Natural killer cell (primary cell): ENCODE results near the gene LAP3. TPM values are rescaled to one million over a fixed set of nuclear protein-coding genes. Genes with fewer than 3 reads are reported as not detected.

Experiments
- ATAC-seq, 3 donors: fragments of 150-1000 bp in 2 of 3; fragments of 200-7000 bp in 1 of 3; cut with Tn5 transposase; 1 replicate in 1 of 3; 2 replicates in 2 of 3; pipeline ENCODE4 v1.10.0; 2021; ENCODE audit warnings: mild to moderate bottlenecking in 2 of 3, moderate library complexity in 2 of 3
- DNase-seq, 2 donors: peaks; one replicate each; pipeline versions ENCODE4 v3.0.0 to v3.0.0-alpha.2; 2013 to 2021; ENCODE audit warnings: mixed read lengths in 1 of 2
- H3K27ac ChIP-seq: one replicate; pipeline ENCODE4 v1.5.1; 2013; ENCODE audit warnings: mild to moderate bottlenecking, low read length
- H3K27me3 ChIP-seq: one replicate; pipeline ENCODE4 v1.6.1; 2013; ENCODE audit warnings: low read length; ENCODE audit not compliant: control insufficient read depth, insufficient read depth
- H3K36me3 ChIP-seq: one replicate; pipeline ENCODE4 v1.6.1; 2013; ENCODE audit warnings: low read length; ENCODE audit not compliant: control insufficient read depth, insufficient read depth
- H3K4me1 ChIP-seq: one replicate; pipeline ENCODE4 v1.6.1; 2013; ENCODE audit warnings: low read length; ENCODE audit not compliant: control insufficient read depth, insufficient read depth
- H3K4me3 ChIP-seq: one replicate; pipeline ENCODE4 v1.5.1; 2013; ENCODE audit warnings: low read length
- H3K9me3 ChIP-seq: one replicate; pipeline ENCODE4 v1.6.1; 2013; ENCODE audit warnings: low read length; ENCODE audit not compliant: control insufficient read depth, insufficient read depth
- H3K27ac Mint-ChIP-seq, 2 donors: one replicate each; pipeline ENCODE4 v1.8.0; 2022; ENCODE audit warnings: mild to moderate bottlenecking in 2 of 2, mixed read lengths in 2 of 2, moderate library complexity in 1 of 2
- H3K27me3 Mint-ChIP-seq, 2 donors: one replicate each; pipeline ENCODE4 v1.8.0; 2022; ENCODE audit warnings: low read depth in 2 of 2, mixed read lengths in 2 of 2
- H3K36me3 Mint-ChIP-seq: one replicate; pipeline ENCODE4 v1.8.0; 2022; ENCODE audit warnings: mixed read lengths
- H3K4me1 Mint-ChIP-seq, 2 donors: one replicate each; pipeline ENCODE4 v1.8.0; 2022; ENCODE audit warnings: mixed read lengths in 2 of 2
- H3K4me3 Mint-ChIP-seq: one replicate; pipeline ENCODE4 v1.8.0; 2022; ENCODE audit warnings: mild to moderate bottlenecking, moderate library complexity, mixed read lengths
- H3K9me3 Mint-ChIP-seq, 2 donors: one replicate each; pipeline ENCODE4 v1.8.0; 2022; ENCODE audit warnings: mixed read lengths in 2 of 2
- WGBS: methylation state at CpG from one replicate; pipeline ENCODE4 v1.1.7; 2013; ENCODE audit warnings: missing lambda C conversion rate; ENCODE audit not compliant: insufficient coverage; 5-methylcytosine and 5-hydroxymethylcytosine counted together
- intact Hi-C: fragments of 100-400 bp; cut with micrococcal nuclease; formaldehyde crosslinking; loops from one replicate; pipeline ENCODE4 v1.14.2; 2022
- total RNA-seq, 4 donors: library from RNA; stranded (reverse); fragments of 120-200 nt in 1 of 4; gene quantifications; one replicate each; pipeline versions ENCODE4 v1.2.3 to v1.2.4, GENCODE V29; 2013 to 2022
- TF ChIP-seq, protein P1 (sequence below): fragments of 200-600 bp; IDR thresholded peaks from one replicate; pipeline ENCODE4 v1.8.0; 2022; ENCODE audit warnings: antibody characterized with exemption

The LAP3 gene
- total RNA-seq, 3 donors from 2014 or later (not counting 1 experiment from before 2014, with no cell fraction given): 68.2 to 76.1 (median 71.6) TPM

DNA sequence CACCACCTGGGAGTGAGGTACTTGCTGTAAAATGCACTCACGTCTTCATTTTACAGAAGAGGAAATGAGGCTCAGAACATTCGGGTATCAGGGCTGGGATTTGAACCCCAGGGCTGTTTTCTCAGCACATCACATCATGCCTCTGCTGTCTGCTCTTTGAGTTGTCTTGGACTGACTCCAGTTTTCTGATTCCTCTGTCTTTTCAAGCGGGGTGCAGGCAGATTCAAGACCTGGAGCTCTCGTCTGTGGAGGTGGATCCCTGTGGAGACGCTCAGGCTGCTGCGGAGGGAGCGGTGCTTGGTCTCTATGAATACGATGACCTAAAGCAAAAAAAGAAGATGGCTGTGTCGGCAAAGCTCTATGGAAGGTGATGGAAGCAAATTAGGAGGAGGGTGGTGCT lies 6.3 kb downstream of the LAP3 start:
- Mint-ChIP-seq H3K9me3 (no peaks in the 10 kb centered on the region), H3K4me3 (no peak overlapping the region), H3K27ac (peak overlapping the region in 1 of 2 donors; percentile 34), H3K36me3 (peaks cover 21% of the 10 kb centered on the region), H3K27me3 (no peaks in the 10 kb centered on the region), H3K4me1 (peaks cover 9 to 14% of the 10 kb centered on the region in 2 donors)
- 96% methylated on average over 9 of the region's 9 CpGs for WGBS
- ATAC-seq (no peak), DNase-seq (no peak)
- Histone ChIP-seq H3K27me3 (no peaks in the 10 kb centered on the region), H3K4me1 (peaks cover 5% of the 10 kb centered on the region), H3K4me3 (no peak overlapping the region), H3K27ac (no peak overlapping the region), H3K36me3 (peaks cover 73% of the 10 kb centered on the region), H3K9me3 (no peaks in the 10 kb centered on the region)
- TF ChIP-seq, protein P1, sequence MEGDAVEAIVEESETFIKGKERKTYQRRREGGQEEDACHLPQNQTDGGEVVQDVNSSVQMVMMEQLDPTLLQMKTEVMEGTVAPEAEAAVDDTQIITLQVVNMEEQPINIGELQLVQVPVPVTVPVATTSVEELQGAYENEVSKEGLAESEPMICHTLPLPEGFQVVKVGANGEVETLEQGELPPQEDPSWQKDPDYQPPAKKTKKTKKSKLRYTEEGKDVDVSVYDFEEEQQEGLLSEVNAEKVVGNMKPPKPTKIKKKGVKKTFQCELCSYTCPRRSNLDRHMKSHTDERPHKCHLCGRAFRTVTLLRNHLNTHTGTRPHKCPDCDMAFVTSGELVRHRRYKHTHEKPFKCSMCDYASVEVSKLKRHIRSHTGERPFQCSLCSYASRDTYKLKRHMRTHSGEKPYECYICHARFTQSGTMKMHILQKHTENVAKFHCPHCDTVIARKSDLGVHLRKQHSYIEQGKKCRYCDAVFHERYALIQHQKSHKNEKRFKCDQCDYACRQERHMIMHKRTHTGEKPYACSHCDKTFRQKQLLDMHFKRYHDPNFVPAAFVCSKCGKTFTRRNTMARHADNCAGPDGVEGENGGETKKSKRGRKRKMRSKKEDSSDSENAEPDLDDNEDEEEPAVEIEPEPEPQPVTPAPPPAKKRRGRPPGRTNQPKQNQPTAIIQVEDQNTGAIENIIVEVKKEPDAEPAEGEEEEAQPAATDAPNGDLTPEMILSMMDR: no peak
- intact Hi-C loops: no loop called here

DNA sequence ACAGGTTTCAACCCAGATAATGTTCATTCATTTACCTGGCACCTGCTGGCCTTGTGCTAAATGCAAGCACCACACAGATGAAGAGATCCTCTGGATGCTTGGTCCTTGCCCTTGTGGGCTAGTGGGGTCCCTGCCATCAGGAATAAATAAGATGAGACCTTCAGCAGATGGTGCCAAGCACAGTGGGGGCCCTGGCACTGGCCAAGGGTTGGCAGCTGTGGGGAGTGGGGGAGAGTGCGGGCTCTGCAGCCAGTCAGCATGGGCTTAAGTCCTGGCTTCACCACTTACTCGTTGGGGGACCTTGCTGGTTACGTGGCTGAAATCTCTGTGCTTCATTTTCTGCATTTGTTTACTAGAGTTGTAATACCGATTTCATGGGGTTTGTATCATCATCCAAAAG lies 6.9 kb downstream of the LAP3 start:
- TF ChIP-seq, protein P1: no peak
- peaks cover 27% of the 10 kb centered on the region for H3K36me3 Mint-ChIP-seq
- no peak overlapping the region for H3K27ac ChIP-seq
- no peak overlapping the region for H3K27ac Mint-ChIP-seq
- 99% methylated on average over 4 of the region's 4 CpGs for WGBS
- intact Hi-C loops: no loop called here
- peaks cover 3 to 7% of the 10 kb centered on the region in 2 donors for H3K4me1 Mint-ChIP-seq
- no peak for ATAC-seq
- no peaks in the 10 kb centered on the region for H3K27me3 Mint-ChIP-seq
- no peaks in the 10 kb centered on the region for H3K27me3 ChIP-seq
- H3K4me3 Mint-ChIP-seq: no peak overlapping the region
- peaks cover 78% of the 10 kb centered on the region for H3K36me3 ChIP-seq
- no peak overlapping the region for H3K4me3 ChIP-seq
- H3K9me3 Mint-ChIP-seq: no peaks in the 10 kb centered on the region
- no peaks in the 10 kb centered on the region for H3K4me1 ChIP-seq
- no peaks in the 10 kb centered on the region for H3K9me3 ChIP-seq
- no peak for DNase-seq

DNA sequence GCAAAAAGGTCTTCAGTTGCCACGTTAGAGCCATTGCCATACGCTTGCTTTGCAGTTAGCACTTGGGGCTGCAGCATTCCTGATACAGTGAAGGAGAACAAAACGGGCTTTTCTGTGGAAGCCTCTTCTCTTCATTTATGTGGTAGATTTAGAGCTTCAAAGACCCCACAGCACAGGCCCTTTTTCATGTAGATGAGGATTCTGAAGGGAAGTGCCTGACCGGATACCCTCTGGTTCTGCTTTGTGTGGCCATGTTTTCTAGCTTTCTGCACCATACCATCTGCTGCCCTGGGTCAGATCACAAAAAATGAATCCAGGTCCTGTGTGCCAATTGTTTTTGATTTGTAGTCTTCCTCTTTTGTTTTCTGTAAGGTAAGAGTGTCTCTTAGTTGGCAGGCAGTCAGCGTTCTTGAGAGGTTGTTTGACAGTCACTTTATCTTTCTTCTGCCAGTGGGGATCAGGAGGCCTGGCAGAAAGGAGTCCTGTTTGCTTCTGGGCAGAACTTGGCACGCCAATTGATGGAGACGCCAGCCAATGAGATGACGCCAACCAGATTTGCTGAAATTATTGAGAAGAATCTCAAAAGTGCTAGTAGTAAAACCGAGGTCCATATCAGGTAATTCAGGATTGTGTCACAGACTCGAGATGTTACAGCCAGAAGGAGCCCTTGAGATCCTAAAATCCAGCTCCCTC lies 7.7 kb downstream of the LAP3 start:
- Histone ChIP-seq H3K27me3 (no peaks in the 10 kb centered on the region), H3K36me3 (peaks cover 84% of the 10 kb centered on the region), H3K4me1 (no peaks in the 10 kb centered on the region), H3K9me3 (no peaks in the 10 kb centered on the region), H3K27ac (no peak overlapping the region), H3K4me3 (no peak overlapping the region)
- no peak for DNase-seq
- TF ChIP-seq, protein P1: no peak
- intact Hi-C loops: no loop called here
- no peak overlapping the region for H3K27ac Mint-ChIP-seq
- H3K36me3 Mint-ChIP-seq: peaks cover 32% of the 10 kb centered on the region
- H3K9me3 Mint-ChIP-seq: no peaks in the 10 kb centered on the region
- H3K27me3 Mint-ChIP-seq: no peaks in the 10 kb centered on the region
- no peak overlapping the region for H3K4me3 Mint-ChIP-seq
- peaks cover 0 to 4% of the 10 kb centered on the region in 2 donors for H3K4me1 Mint-ChIP-seq
- no peak for ATAC-seq
- 98% methylated on average over 10 of the region's 10 CpGs for WGBS
